ENCODE results near the gene TBC1D19.

TBC1D19 gene

DNA sequence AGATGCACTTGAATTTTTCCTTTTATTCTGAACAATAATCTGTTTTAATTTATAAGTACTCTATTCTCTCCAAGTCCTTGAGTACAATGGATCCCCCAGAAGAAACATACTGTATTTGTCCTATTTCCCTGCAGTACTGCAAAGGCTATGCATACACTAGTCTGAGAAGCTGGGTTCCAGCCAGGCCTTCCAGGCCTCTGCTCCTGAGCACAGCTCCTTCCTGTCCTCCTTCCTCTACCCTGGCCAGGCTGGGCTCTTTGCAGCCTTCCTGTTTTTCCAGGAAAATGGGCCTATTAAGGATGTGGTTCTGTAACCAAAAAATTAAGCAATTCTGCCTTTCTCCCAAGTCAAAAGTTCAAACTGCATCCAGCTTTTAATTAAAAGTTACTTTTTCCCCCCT, 208.8 kb downstream of the TBC1D19 start:
- Histone ChIP-seq H3K4me1 (ENCODE audit: insufficient read depth, low read length, severe bottlenecking) (peaks cover 12% of the 10 kb centered on the region), H3K79me2 (ENCODE audit: insufficient read depth, low read length) (no peaks in the 10 kb centered on the region), H3K9me3 (ENCODE audit: low read length) (no peaks in the 10 kb centered on the region), H3K9me2 (ENCODE audit: low read depth, low read length) (no peaks in the 10 kb centered on the region), H3K36me3 (ENCODE audit: insufficient read depth, low read length) (no peaks in the 10 kb centered on the region), H4K20me1 (ENCODE audit: insufficient read depth, low read length) (no peaks in the 10 kb centered on the region), H3K9ac (ENCODE audit: low read length) (no peak overlapping the region), H3K27ac (ENCODE audit: low read depth, low read length, poor library complexity, severe bottlenecking) (no peak overlapping the region), H3K4me2 (ENCODE audit: low read length) (no peak overlapping the region), H3K27me3 (ENCODE audit: insufficient read depth, low read length) (no peaks in the 10 kb centered on the region), H3K4me3 (ENCODE audit: low read depth, low read length, poor library complexity, severe bottlenecking) (no peak overlapping the region), H2AFZ (ENCODE audit: low read length) (no peak overlapping the region), H3F3A (ENCODE audit: insufficient read depth, low read length) (no peaks in the 10 kb centered on the region)
- TF ChIP-seq, protein P1, sequence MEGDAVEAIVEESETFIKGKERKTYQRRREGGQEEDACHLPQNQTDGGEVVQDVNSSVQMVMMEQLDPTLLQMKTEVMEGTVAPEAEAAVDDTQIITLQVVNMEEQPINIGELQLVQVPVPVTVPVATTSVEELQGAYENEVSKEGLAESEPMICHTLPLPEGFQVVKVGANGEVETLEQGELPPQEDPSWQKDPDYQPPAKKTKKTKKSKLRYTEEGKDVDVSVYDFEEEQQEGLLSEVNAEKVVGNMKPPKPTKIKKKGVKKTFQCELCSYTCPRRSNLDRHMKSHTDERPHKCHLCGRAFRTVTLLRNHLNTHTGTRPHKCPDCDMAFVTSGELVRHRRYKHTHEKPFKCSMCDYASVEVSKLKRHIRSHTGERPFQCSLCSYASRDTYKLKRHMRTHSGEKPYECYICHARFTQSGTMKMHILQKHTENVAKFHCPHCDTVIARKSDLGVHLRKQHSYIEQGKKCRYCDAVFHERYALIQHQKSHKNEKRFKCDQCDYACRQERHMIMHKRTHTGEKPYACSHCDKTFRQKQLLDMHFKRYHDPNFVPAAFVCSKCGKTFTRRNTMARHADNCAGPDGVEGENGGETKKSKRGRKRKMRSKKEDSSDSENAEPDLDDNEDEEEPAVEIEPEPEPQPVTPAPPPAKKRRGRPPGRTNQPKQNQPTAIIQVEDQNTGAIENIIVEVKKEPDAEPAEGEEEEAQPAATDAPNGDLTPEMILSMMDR (IDR thresholded peaks at IDR 0.05; ENCODE audit: low read length) = no peak
- TF ChIP-seq EZH2 (IDR thresholded peaks at IDR 0.05; ENCODE audit: borderline replicate concordance, low read length) = no peak

GRCh38 chr4:26793735-26794134, 209.9 kb downstream of the TBC1D19 start:
- Histone ChIP-seq H3K9me3 (ENCODE audit: low read length) (no peaks in the 10 kb centered on the region), H3K9ac (ENCODE audit: low read length) (no peak overlapping the region), H3K4me3 (ENCODE audit: low read depth, low read length, poor library complexity, severe bottlenecking) (no peak overlapping the region), H3K27ac (ENCODE audit: low read depth, low read length, poor library complexity, severe bottlenecking) (no peak overlapping the region), H2AFZ (ENCODE audit: low read length) (no peak overlapping the region), H4K20me1 (ENCODE audit: insufficient read depth, low read length) (no peaks in the 10 kb centered on the region), H3F3A (ENCODE audit: insufficient read depth, low read length) (no peaks in the 10 kb centered on the region), H3K9me2 (ENCODE audit: low read depth, low read length) (no peaks in the 10 kb centered on the region), H3K4me2 (ENCODE audit: low read length) (no peak overlapping the region), H3K36me3 (ENCODE audit: insufficient read depth, low read length) (no peaks in the 10 kb centered on the region), H3K4me1 (ENCODE audit: insufficient read depth, low read length, severe bottlenecking) (peaks cover under 1% of the 10 kb centered on the region), H3K79me2 (ENCODE audit: insufficient read depth, low read length) (no peaks in the 10 kb centered on the region), H3K27me3 (ENCODE audit: insufficient read depth, low read length) (no peaks in the 10 kb centered on the region)
- no peak for TF ChIP-seq EZH2 (IDR thresholded peaks at IDR 0.05; ENCODE audit: borderline replicate concordance, low read length)
- TF ChIP-seq, protein P1 (IDR thresholded peaks at IDR 0.05; ENCODE audit: low read length) = no peak

- Histone ChIP-seq H3K79me2 (ENCODE audit: insufficient read depth, low read length) (no peaks in the 10 kb centered on the region), H3K4me2 (ENCODE audit: low read length) (no peak overlapping the region), H3K9me3 (ENCODE audit: low read length) (no peaks in the 10 kb centered on the region), H3K4me1 (ENCODE audit: insufficient read depth, low read length, severe bottlenecking) (no peaks in the 10 kb centered on the region), H3K4me3 (ENCODE audit: low read depth, low read length, poor library complexity, severe bottlenecking) (no peak overlapping the region), H3K9me2 (ENCODE audit: low read depth, low read length) (no peaks in the 10 kb centered on the region), H3K27ac (ENCODE audit: low read depth, low read length, poor library complexity, severe bottlenecking) (no peak overlapping the region), H3K9ac (ENCODE audit: low read length) (no peak overlapping the region), H3K27me3 (ENCODE audit: insufficient read depth, low read length) (no peaks in the 10 kb centered on the region), H3K36me3 (ENCODE audit: insufficient read depth, low read length) (no peaks in the 10 kb centered on the region), H2AFZ (ENCODE audit: low read length) (no peak overlapping the region), H3F3A (ENCODE audit: insufficient read depth, low read length) (no peaks in the 10 kb centered on the region), H4K20me1 (ENCODE audit: insufficient read depth, low read length) (no peaks in the 10 kb centered on the region)
- TF ChIP-seq, protein P1 (IDR thresholded peaks at IDR 0.05; ENCODE audit: low read length) = no peak
- TF ChIP-seq EZH2 (IDR thresholded peaks at IDR 0.05; ENCODE audit: borderline replicate concordance, low read length) = no peak
Measured at GRCh38 chr4:26796081-26796480, 212.2 kb downstream of the TBC1D19 start.
